ENCODE measurements around the gene ATP10D.

The ATP10D gene

DNA sequence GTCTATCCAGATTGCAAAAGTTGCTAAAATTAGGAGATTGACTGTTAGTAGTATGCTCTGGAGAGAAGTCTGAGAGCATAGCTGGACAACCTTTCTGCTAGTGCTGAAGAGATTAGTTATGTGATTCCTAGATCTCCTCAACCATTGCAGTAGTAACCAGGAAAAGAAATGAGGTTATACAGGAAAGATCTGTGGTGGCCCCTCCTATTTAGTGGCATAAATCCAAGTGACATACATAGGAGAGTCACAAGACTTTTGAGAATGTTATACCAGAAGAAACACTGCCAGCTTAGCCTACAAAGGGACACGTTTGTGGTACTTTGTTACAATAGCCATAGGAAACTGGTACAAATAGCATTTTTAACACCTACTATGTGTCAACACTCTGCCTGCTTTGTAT, 105.2 kb downstream of the ATP10D start:
- DNase-seq (ENCODE audit: low spot score), result no peak

DNA sequence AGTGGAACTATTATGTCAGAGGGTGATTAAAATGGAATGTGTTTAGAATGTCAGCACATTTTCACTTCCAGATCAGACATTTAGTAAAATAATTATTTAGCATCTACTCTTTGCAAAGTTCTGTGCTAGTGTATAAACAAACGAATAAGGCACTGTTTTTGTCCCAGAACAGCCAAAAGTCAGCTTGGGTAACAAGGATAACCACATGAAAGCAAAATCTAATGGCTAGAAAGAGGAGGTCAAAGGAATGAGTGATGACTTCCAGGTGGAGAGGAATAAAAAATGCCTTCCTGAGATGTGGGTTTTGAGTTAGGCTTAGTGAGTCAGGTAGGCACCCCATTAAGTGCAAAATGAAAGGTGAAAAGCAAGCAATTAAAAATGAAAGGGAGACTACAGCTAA, 112.6 kb downstream of the ATP10D start:
- no peak for DNase-seq (ENCODE audit: low spot score)

DNA sequence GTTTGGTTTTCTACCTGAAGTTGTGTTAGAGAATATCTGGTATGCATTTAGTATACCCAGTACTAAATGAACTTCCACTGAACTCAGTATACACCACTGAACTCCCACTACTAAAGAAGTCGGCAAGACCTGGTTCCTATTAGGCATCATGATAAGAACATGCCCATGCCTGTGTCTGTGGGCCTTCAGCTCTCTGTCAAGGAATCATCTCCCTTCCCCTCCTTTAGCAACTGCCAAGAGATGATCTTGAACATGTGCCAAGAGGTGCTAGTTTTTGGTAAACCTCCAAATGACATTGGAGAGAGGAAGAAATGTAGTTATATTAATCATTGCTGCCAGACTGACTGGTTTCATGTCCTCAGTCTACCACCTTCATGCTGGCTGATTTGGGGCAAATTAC, 113.2 kb downstream of the ATP10D start:
- no peak for DNase-seq (ENCODE audit: low spot score)

- DNase-seq (ENCODE audit: low spot score), result no peak
Measured at GRCh38 chr4:47598896-47599295, 113.8 kb downstream of the ATP10D start.

- no peak for DNase-seq (ENCODE audit: low spot score)
Measured at GRCh38 chr4:47606482-47606881, 121.4 kb downstream of the ATP10D start.

DNA sequence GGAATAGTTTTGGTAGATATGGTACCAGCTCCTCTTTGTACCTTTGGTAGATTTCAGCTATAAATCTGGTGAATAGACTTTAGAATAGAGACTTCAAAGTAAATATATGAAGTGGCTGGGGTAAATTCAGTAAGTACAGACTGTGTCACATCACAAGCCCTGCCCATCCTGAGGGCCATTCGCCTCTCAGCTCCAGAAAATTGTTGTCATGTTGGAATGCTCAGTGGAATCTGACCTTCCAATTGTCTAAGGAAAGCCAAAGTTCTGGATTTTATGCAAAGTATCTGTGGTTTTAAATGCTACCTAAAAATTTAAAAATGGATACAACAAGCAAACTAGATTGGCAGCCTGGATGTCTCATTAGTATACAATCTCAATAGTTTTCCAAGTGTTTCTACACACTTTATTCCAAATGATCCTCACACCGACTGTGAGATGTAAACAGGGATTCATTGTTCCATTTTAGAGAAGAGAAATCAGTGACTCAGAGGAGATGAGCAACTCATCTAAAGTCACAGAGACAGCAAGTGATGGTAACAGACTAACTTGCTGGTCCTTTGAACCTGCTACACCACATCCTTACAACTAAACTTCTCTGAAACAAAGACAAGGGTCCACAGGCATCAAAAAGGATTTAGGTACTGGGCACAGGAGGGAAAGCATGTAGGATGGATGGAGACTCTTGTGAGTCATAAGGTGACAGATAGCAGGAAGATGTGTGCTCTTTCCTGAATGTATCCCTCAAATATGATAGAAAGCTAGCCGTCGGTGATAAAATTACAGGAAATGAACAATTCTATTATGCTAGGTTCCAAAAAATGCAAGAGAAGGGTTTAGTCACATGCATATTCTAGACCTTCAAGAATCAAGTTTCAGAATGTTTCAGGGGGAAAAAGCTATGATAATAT, 127.3 kb downstream of the ATP10D start:
- no peak for DNase-seq (ENCODE audit: low spot score)

- no peak for DNase-seq (ENCODE audit: low spot score)
Measured at GRCh38 chr4:47615385-47615784, 130.3 kb downstream of the ATP10D start.

DNA sequence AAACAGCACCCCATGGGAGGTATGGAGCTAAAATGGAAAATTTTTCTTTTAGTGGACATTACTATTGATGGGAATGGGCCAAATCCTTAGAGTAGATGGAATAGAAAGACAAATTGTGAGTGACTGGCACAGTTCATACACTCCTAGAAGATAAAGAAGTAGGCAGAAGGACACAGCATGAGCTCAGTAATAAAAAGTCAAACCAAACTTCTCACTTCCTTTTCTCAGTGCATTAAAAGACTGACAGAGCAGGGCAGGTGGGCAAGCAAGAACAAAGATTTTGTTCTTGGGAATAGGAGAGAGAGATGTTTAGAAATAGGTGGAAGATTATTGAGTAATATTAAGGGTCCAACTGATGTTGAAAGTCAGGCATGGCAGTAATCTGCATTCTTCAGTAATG, 132.5 kb downstream of the ATP10D start:
- DNase-seq (ENCODE audit: low spot score), result no peak

DNA sequence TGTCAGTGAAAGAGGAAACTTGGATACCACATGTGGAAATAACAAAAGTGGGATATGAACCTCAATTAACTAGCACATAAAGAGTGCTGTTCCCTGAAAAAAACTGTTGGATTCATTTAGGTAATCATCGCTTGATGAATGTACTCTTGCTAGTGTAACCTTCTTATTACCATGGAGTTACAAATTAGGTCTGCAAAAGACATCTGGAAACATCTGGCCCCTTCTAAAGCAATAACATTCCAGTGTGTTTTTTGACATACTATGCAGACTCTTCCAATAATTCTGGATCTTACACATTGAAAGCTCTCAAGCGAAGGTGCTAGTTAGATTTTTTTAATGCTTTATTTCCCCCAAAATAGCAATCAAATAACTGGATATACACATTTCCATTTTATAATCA, 134.6 kb downstream of the ATP10D start:
- DNase-seq (ENCODE audit: low spot score), result no peak

GRCh38 chr4:47621181-47621580, 136.1 kb downstream of the ATP10D start:
- DNase-seq (ENCODE audit: low spot score), result no peak

DNA sequence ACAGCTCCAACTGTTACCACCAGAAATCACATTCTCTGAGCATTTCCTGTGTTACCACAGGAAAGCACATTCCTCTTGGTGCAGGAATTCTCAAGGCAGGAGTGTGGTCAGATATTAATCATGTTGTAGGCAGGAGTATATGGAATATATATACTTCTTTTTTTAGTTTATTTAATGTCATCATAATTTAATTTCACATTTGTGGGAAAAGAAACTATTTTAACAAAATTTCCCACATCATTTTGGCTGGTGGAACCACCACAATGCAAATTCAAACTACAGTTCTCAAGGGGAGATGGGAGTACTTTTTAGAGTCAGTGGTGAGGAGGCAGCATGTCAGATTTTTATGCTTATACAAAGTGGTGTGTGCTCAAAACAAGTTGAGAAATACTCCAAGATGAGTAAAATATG, 139.0 kb downstream of the ATP10D start:
- no peak for DNase-seq (ENCODE audit: low spot score)

DNA sequence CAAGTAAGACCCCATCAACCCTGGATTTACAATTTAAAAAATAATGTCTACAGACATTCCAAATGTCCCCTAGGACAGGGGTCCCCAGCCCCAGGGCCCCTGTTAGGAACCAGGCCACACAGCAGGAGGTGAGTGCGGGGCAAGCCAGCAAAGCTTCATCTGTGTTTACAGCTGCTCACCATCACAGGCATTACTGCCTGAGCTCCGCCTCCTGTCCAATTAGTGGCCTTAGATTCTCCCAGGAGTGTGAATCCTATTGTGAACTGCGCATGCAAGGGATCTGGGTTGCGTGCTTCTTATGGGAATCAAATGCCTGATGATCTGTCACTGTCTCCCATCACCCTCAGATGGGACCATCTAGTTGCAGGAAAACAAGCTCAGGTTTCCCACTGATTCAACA, 146.1 kb downstream of the ATP10D start:
- DNase-seq (ENCODE audit: low spot score), result no peak

- no peak for DNase-seq (ENCODE audit: low spot score)
Measured at GRCh38 chr4:47639531-47639930, 154.5 kb downstream of the ATP10D start.

GRCh38 chr4:47640911-47641310, 155.8 kb downstream of the ATP10D start:
- DNase-seq (ENCODE audit: low spot score), result no peak

GRCh38 chr4:47641755-47642154, 156.7 kb downstream of the ATP10D start:
- DNase-seq (ENCODE audit: low spot score), result no peak

DNA sequence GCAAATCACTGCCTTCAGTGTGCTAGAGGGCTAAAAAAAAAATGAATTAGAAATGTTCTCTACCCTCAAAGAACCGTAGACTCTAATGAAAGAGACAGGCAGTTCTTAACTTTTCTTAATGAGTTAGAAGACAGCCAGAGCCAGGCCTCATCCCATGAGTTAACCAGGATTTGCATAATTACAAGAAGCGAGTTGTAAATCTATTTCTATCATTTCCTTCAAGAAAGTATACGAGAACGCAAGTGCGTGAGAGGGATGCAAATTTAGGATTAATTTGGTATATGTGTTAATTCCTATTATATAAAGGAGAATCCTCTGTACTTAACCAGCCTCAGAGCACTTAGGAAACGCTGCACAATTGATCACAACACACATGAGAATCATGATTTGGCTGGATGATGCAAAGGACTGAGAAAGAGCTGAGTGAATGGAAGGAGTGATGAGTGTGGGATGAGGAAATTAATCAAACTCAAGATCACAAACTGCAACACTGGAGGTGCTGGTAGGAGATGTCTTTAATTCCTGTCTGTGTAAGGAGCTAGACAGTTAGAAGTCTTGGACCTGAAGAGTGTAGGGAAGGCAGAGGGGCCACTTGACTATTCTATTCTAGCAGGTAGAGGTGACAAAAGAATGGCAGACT, 157.2 kb downstream of the ATP10D start:
- DNase-seq (ENCODE audit: low spot score), result no peak

All from hematopoietic multipotent progenitor cell treated with erythropoietin and hydrocortisone succinate and interleukin-3 and kit ligand, for 17 days (in vitro differentiated cells).